Endothelial cell of coronary artery (primary cell): ENCODE data around the gene EIF3F. TPM values are rescaled to one million over a fixed set of nuclear protein-coding genes. Genes with fewer than 3 reads are reported as not detected.

Experiments
- total RNA-seq: library from RNA; depleted of rRNA; stranded (reverse); fragments of >200 nt; gene quantifications from 2 replicates; pipeline ENCODE4 v1.2.3, GENCODE V29; 2014

EIF3F gene
- total RNA-seq, result 235 and 288 TPM in 2 replicates

GRCh38 chr11:7986768-7987559, at the start of gene EIF3F:
EIF3F (plus strand) TSS chr11:7987337; CDS start chr11:7987353, 16 bp downstream.

GRCh38 chr11:7941608-7942007, 45.5 kb upstream of the EIF3F start, which contains the start of gene OR10A3:
OR10A3 (minus strand) TSS chr11:7941708; CDS start chr11:7939520, 2,188 bp downstream.

GRCh38 chr11:7965386-7965785, 21.8 kb upstream of the EIF3F start, which contains the start of gene NLRP10:
NLRP10 (minus strand) TSS chr11:7965447; CDS start chr11:7963495, 1,952 bp downstream.

Other genes starting within 250 kb of the EIF3F start
- 0.09 TPM in 1 of 2 replicates, not detected in the other for gene OR5P2, start 190.4 kb upstream of the EIF3F start, total RNA-seq
- gene OR5P3, start 156.5 kb upstream of the EIF3F start, total RNA-seq, result not detected in 2 replicates
- gene OR10A6, start 56.1 kb upstream of the EIF3F start, total RNA-seq, result not detected in 2 replicates
- 0.09 TPM in 1 of 2 replicates, not detected in the other for gene OR10A3, start 45.6 kb upstream of the EIF3F start, total RNA-seq
- 1.2 TPM in 1 of 2 replicates, not detected in the other for gene NLRP10, start 21.9 kb upstream of the EIF3F start, total RNA-seq
- 2.3 and 3.2 TPM in 2 replicates for gene TUB, start 93.9 kb downstream of the EIF3F start, total RNA-seq
- not detected in 2 replicates for gene RIC3, start 181.7 kb downstream of the EIF3F start, total RNA-seq